Endothelial cell of umbilical vein (primary cell): ENCODE measurements around the gene SNAP25. TPM values are rescaled to one million over a fixed set of nuclear protein-coding genes. Genes with fewer than 3 reads are reported as not detected.

Experiments used
- BruUV-seq: library from RNA; stranded (reverse); fragments of 400-500 nt; replicated peaks from 2 replicates; lab custom pipeline; 2021; lab: Mats Ljungman, UMichigan
- CTCF ChIA-PET: fragments of 300-600, 350-600 bp; sonication (Branson Sonifier 250); formaldehyde crosslinking; loops from one replicate; lab custom pipeline; 2021; ENCODE audit warnings: antibody characterized with exemption, inconsistent platforms; lab: Charles Lee
- POLR2A ChIA-PET: fragments of 300-600, 350-600 bp; sonication (Branson Sonifier 250); formaldehyde crosslinking; loops from one replicate; lab custom pipeline; 2021; ENCODE audit warnings: antibody characterized with exemption, inconsistent platforms; lab: Charles Lee
- DNase-seq: peaks from one replicate; pipeline ENCODE4 v3.0.0-alpha.2; 2011; ENCODE audit warnings: low read depth, low spot score
- FAIRE-seq: peaks from 2 replicates; lab custom pipeline; 2011; peaks lifted over from hg19 to GRCh38; lab: Jason Lieb, UNC
- H2AFZ ChIP-seq: 2 replicates; pipeline ENCODE4 v1.6.0; 2012; ENCODE audit warnings: low read depth, low read length, control low read depth, inconsistent platforms
- H3K27ac ChIP-seq: 2 replicates; pipeline ENCODE4 v1.5.1; 2011; ENCODE audit warnings: low read depth, mild to moderate bottlenecking, control low read depth, low read length, moderate library complexity; ENCODE audit not compliant: insufficient read depth
- H3K27me3 ChIP-seq, 2 experiments: 2 replicates each; pipeline versions ENCODE4 v1.6.0 to v1.6.1; 2011; ENCODE audit warnings: low read length in 2 of 2, mixed read lengths in 1 of 2; ENCODE audit not compliant: control insufficient read depth in 2 of 2, insufficient read depth in 2 of 2
- H3K36me3 ChIP-seq, 2 experiments: 2 replicates in 1 of 2; 3 replicates in 1 of 2; pipeline ENCODE4 v1.5.1; 2011; ENCODE audit warnings: low read length in 2 of 2, mild to moderate bottlenecking in 1 of 2, moderate library complexity in 1 of 2; ENCODE audit not compliant: control insufficient read depth in 2 of 2, insufficient read depth in 2 of 2; ENCODE audit errors: extremely low read depth in 1 of 2
- H3K4me1 ChIP-seq: 3 replicates; pipeline ENCODE4 v1.5.1; 2011; ENCODE audit warnings: mild to moderate bottlenecking, low read length; ENCODE audit not compliant: control insufficient read depth, insufficient read depth; ENCODE audit errors: extremely low read depth
- H3K4me2 ChIP-seq: 2 replicates; pipeline ENCODE4 v1.6.1; 2011; ENCODE audit warnings: low read length, control low read depth, mixed read lengths; ENCODE audit not compliant: insufficient read depth
- H3K4me3 ChIP-seq, 3 experiments: fragments of 200-600 bp in 1 of 3; sonication (generic), shearing (Covaris generic) in 1 of 3; replicated peaks in 1 of 3; 2 replicates each; pipeline ENCODE4 v1.5.1; 2011 to 2016; ENCODE audit warnings: control low read depth in 3 of 3, low read length in 3 of 3, mild to moderate bottlenecking in 2 of 3, inconsistent platforms in 1 of 3, low read depth in 1 of 3, moderate library complexity in 1 of 3; ENCODE audit not compliant: insufficient read depth in 1 of 3
- H3K79me2 ChIP-seq: 2 replicates; pipeline ENCODE4 v1.6.0; 2012; ENCODE audit warnings: low read length, inconsistent platforms; ENCODE audit not compliant: control insufficient read depth, insufficient read depth
- H3K9ac ChIP-seq: replicated peaks from 2 replicates; pipeline ENCODE3; 2011; ENCODE audit warnings: low read length, control low read depth; ENCODE audit not compliant: insufficient read depth; ENCODE audit errors: extremely low read depth
- H3K9me1 ChIP-seq: replicated peaks from 3 replicates; pipeline ENCODE4 v1.6.0; 2011; ENCODE audit warnings: mild to moderate bottlenecking, low read length; ENCODE audit not compliant: control insufficient read depth, insufficient read depth; ENCODE audit errors: extremely low read depth
- H3K9me3 ChIP-seq: replicated peaks from 2 replicates; pipeline ENCODE4 v1.5.1; 2012; ENCODE audit warnings: low read length, inconsistent platforms; ENCODE audit not compliant: control insufficient read depth, insufficient read depth
- H4K20me1 ChIP-seq: replicated peaks from 2 replicates; pipeline ENCODE3; 2011; ENCODE audit warnings: mild to moderate bottlenecking, low read length; ENCODE audit not compliant: control insufficient read depth, insufficient read depth; ENCODE audit errors: extremely low read depth
- EZH2 ChIP-seq: IDR thresholded peaks from 2 replicates; pipeline ENCODE4 v1.6.1; 2012; ENCODE audit warnings: borderline replicate concordance, low read depth, mild to moderate bottlenecking, moderate library complexity, low read length, inconsistent platforms; ENCODE audit not compliant: severe bottlenecking
- FOS ChIP-seq: IDR thresholded peaks from 2 replicates; pipeline ENCODE4 v1.6.1; 2011; ENCODE audit warnings: mild to moderate bottlenecking, low read length, moderate library complexity, borderline replicate concordance; ENCODE audit not compliant: insufficient read depth
- GATA2 ChIP-seq: IDR thresholded peaks from 2 replicates; pipeline ENCODE4 v1.7.0; 2011; ENCODE audit warnings: low read depth, mild to moderate bottlenecking, moderate library complexity, mixed read lengths, low read length; ENCODE audit not compliant: insufficient read length, insufficient read depth
- JUN ChIP-seq: IDR thresholded peaks from 2 replicates; pipeline ENCODE4 v1.6.1; 2011; ENCODE audit warnings: borderline replicate concordance, low read depth; ENCODE audit not compliant: insufficient read length, insufficient read depth
- MYC ChIP-seq: IDR thresholded peaks from one replicate; pipeline ENCODE4 v1.6.1; 2011; ENCODE audit warnings: mild to moderate bottlenecking, low read depth, low read length
- POLR2A ChIP-seq: IDR thresholded peaks from 2 replicates; pipeline ENCODE4 v1.6.1; 2012; ENCODE audit warnings: low read depth, mild to moderate bottlenecking, control low read depth, low read length
- POLR2AphosphoS5 ChIP-seq: IDR thresholded peaks from 2 replicates; pipeline ENCODE4 v1.6.1; 2012; ENCODE audit warnings: low read depth, mild to moderate bottlenecking, control low read depth, low read length, moderate library complexity; ENCODE audit not compliant: insufficient read depth
- dilution Hi-C: fragments of 300-500 bp; cut with MboI; formaldehyde crosslinking; loops from one replicate; pipeline ENCODE4 v1.15.0; 2019; ENCODE audit warnings: low sequenced_read_pairs; ENCODE audit not compliant: extremely low pct_ligation_motif_present
- intact Hi-C: fragments of 100-400 bp; cut with micrococcal nuclease; formaldehyde crosslinking; loops from one replicate; pipeline ENCODE4 v1.10.0; 2022
- polyA plus RNA-seq, 4 experiments: library from polyadenylated mRNA; depleted of rRNA in 3 of 4; stranded (reverse) in 3 of 4; unstranded in 1 of 4; fragments of >200 nt; gene quantifications; 2 replicates each; pipeline versions ENCODE4 v1.2.1 to v1.2.3, GENCODE V29; 2011 to 2012; ENCODE audit warnings: missing spikeins in 1 of 4
- total RNA-seq: library from RNA; stranded (reverse); gene quantifications from 2 replicates; pipeline ENCODE4 v1.2.3, GENCODE V29; 2021
- TF ChIP-seq, protein P1 (sequence below): IDR thresholded peaks from 2 replicates; pipeline ENCODE4 v1.6.1; 2011; ENCODE audit not compliant: insufficient read depth, insufficient read length
- TF ChIP-seq, protein P2 (sequence below), 2 donors: IDR thresholded peaks; 1 replicate in 1 of 2; 2 replicates in 1 of 2; pipeline ENCODE4 v1.5.1; 2011; ENCODE audit warnings: low read length in 2 of 2, mild to moderate bottlenecking in 2 of 2, moderate library complexity in 2 of 2, control low read depth in 1 of 2, inconsistent platforms in 1 of 2, low read depth in 1 of 2; ENCODE audit not compliant: insufficient read depth in 1 of 2; ENCODE audit errors: extremely low read depth in 1 of 2

Gene SNAP25
- total and polyA plus RNA-seq, 2 donors (not counting 3 experiments of a cell fraction or from before 2014, with no cell fraction given) = 3.9 to 4.4 TPM

DNA sequence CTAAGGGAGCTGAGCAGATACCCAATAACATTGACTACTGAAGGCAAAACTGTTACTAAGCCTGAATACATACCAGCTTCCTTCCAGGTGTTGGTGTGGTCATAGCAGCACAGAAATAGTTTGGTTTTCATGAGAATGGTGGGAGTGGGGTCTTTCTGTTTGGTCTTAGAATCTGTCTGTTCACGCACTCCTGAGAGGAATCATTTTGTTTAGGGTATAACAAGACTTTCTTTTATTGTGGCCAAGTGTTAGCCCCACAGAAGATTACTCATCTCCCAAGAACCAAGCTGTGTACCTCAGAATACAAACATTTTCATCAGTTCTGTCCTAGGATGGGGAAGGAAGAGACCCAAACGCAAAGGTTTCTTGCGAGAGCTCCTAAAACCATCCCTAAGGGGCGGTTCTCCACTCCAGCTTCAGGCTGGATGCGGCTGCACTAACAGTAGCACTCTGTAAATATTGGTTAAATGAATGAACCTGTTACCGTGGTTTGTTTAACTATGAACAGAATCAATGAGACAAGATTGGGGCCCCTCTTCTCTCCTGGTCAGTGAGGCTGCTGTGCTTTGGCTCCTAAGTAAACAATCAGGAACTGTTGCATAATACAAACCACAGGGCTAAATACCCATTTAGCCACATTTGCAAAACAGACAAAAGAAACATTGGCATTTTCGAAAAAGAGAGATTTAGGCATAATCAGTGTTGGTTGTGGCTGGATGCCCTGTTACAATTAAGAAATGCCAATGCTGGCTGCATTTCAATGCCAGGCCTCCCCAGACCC, 44.9 kb downstream of the SNAP25 start:
- TF ChIP-seq, protein P1, sequence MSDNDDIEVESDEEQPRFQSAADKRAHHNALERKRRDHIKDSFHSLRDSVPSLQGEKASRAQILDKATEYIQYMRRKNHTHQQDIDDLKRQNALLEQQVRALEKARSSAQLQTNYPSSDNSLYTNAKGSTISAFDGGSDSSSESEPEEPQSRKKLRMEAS = no peak
- no peak for TF ChIP-seq JUN
- no peak for TF ChIP-seq MYC
- no peak for TF ChIP-seq GATA2
- TF ChIP-seq EZH2 = no peak
- TF ChIP-seq, protein P2, sequence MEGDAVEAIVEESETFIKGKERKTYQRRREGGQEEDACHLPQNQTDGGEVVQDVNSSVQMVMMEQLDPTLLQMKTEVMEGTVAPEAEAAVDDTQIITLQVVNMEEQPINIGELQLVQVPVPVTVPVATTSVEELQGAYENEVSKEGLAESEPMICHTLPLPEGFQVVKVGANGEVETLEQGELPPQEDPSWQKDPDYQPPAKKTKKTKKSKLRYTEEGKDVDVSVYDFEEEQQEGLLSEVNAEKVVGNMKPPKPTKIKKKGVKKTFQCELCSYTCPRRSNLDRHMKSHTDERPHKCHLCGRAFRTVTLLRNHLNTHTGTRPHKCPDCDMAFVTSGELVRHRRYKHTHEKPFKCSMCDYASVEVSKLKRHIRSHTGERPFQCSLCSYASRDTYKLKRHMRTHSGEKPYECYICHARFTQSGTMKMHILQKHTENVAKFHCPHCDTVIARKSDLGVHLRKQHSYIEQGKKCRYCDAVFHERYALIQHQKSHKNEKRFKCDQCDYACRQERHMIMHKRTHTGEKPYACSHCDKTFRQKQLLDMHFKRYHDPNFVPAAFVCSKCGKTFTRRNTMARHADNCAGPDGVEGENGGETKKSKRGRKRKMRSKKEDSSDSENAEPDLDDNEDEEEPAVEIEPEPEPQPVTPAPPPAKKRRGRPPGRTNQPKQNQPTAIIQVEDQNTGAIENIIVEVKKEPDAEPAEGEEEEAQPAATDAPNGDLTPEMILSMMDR (IDR thresholded peaks at IDR 0.05; ENCODE audit: extremely low read depth in 1 of 2, insufficient read depth in 1 of 2, low read depth in 1 of 2, low read length in 2 of 2) = no peak
- TF ChIP-seq FOS = no peak
- no peak for TF ChIP-seq POLR2AphosphoS5
- no peak for TF ChIP-seq POLR2A
- ChIA-PET CTCF (interaction anchor here (1.3 to 1.9 kb wide), 3 partner anchors 9 to 34 kb away, joined by 4 to 7 read pairs (median 5); no protein-coding TSS in a partner anchor), POLR2A (no interaction called here)
- intact Hi-C loops = no loop called here
- H3K4me2 ChIP-seq = no peak overlapping the region
- DNase-seq = no peak
- H3K9me3 ChIP-seq = no peaks in the 10 kb centered on the region
- H4K20me1 ChIP-seq = no peaks in the 10 kb centered on the region
- no peak for FAIRE-seq
- no peaks in the 10 kb centered on the region for H3K79me2 ChIP-seq
- no peaks in the 10 kb centered on the region for H3K4me1 ChIP-seq
- no peak overlapping the region for H3K4me3 ChIP-seq
- H3K27ac ChIP-seq = no peak overlapping the region
- no peak overlapping the region for H2AFZ ChIP-seq
- no peaks in the 10 kb centered on the region for H3K9me1 ChIP-seq
- H3K36me3 ChIP-seq = no peaks in the 10 kb centered on the region
- dilution Hi-C loops = no loop called here
- H3K27me3 ChIP-seq = no peaks in the 10 kb centered on the region
- BruUV-seq = no TSS peak
- H3K9ac ChIP-seq = no peak overlapping the region
